Esophagus squamous epithelium (tissue), 5 donors: ENCODE results near the gene PRAME. TPM values are rescaled to one million over a fixed set of nuclear protein-coding genes. Genes with fewer than 3 reads are reported as not detected.

ENCODE experiments used
- DNase-seq: peaks from one replicate; lab custom pipeline; 2025; lab: John Stamatoyannopoulos, UW
- H3K27ac ChIP-seq, 4 donors: fragments of 200-600 bp; sonication (generic); one replicate each; pipeline ENCODE4 v1.5.1; 2016 to 2019; ENCODE audit warnings: mild to moderate bottlenecking in 1 of 4
- H3K27me3 ChIP-seq, 4 donors: fragments of 200-600 bp; sonication (generic); 1 replicate in 3 of 4; 2 replicates in 1 of 4; pipeline versions ENCODE4 v1.5.1 to v1.6.0; 2017 to 2021; ENCODE audit warnings: antibody characterized with exemption in 1 of 4
- H3K36me3 ChIP-seq, 3 donors: fragments of 200-600 bp; sonication (generic); one replicate each; pipeline ENCODE4 v1.5.1; 2016 to 2019
- H3K4me1 ChIP-seq, 3 donors: fragments of 200-600 bp; sonication (generic); one replicate each; pipeline ENCODE4 v1.5.1; 2017 to 2019
- H3K4me3 ChIP-seq, 4 donors: fragments of 200-600 bp; sonication (generic); 1 replicate in 3 of 4; 2 replicates in 1 of 4; pipeline ENCODE4 v1.5.1; 2016 to 2019; ENCODE audit warnings: mild to moderate bottlenecking in 2 of 4, moderate library complexity in 1 of 4
- H3K9me3 ChIP-seq, 3 donors: fragments of 200-600 bp; sonication (generic); one replicate each; pipeline ENCODE4 v1.5.1; 2016 to 2019
- CTCF ChIP-seq, 6 experiments: fragments of 450-650 bp in 4 of 6; fragments of 200-600 bp in 2 of 6; sonication (generic) in 2 of 6; IDR thresholded peaks; one replicate each; pipeline ENCODE4 v1.5.1; 2016 to 2019; ENCODE audit warnings: antibody characterized with exemption in 6 of 6, mild to moderate bottlenecking in 4 of 6, moderate library complexity in 4 of 6
- POLR2A ChIP-seq, 4 donors: fragments of 450-650 bp; IDR thresholded peaks; one replicate each; pipeline ENCODE4 v1.6.1; 2017; ENCODE audit warnings: antibody characterized with exemption in 4 of 4, mild to moderate bottlenecking in 4 of 4, moderate library complexity in 3 of 4
- WGBS, 2 donors: methylation state at CpG; one replicate each; pipeline ENCODE4 v1.1.5; 2018; 5-methylcytosine and 5-hydroxymethylcytosine counted together
- intact Hi-C: fragments of 100-400 bp; cut with DNase I; formaldehyde crosslinking; loops from one replicate; pipeline ENCODE4 v1.15.0; 2022
- total RNA-seq, 4 donors: library from RNA; depleted of rRNA; stranded (reverse); fragments of >200 nt; gene quantifications; one replicate each; pipeline ENCODE4 v1.1.0, GENCODE V29; 2016
- donor health status: DM: yes; HTN: yes; CAD: no.

Gene PRAME
- total RNA-seq, 4 donors from 2014 or later, result not detected

GRCh38 chr22:22565981-22566380 is 6.9 kb upstream of the PRAME start:
- Histone ChIP-seq H3K9me3 (no peaks in the 10 kb centered on the region), H3K36me3 (no peaks in the 10 kb centered on the region), H3K4me3 (no peak overlapping the region), H3K4me1 (no peaks in the 10 kb centered on the region), H3K27me3 (peaks cover 0 to 26% (median 0%) of the 10 kb centered on the region in 4 donors), H3K27ac (no peak overlapping the region)
- DNase-seq, result no peak
- intact Hi-C loops, result no loop called here
- WGBS, 2 donors, result 80 to 100% methylated on average over 2 of the region's 2 CpGs
- no peak for TF ChIP-seq CTCF (IDR thresholded peaks at IDR 0.05)
- no peak for TF ChIP-seq POLR2A (IDR thresholded peaks at IDR 0.05)

- intact Hi-C loops, result no loop called here
- Histone ChIP-seq H3K4me1 (no peaks in the 10 kb centered on the region), H3K27ac (no peak overlapping the region), H3K4me3 (no peak overlapping the region), H3K9me3 (no peaks in the 10 kb centered on the region), H3K36me3 (no peaks in the 10 kb centered on the region), H3K27me3 (no peaks in the 10 kb centered on the region)
- WGBS, 2 donors, result 82 to 91% methylated on average over 11 to 12 of the region's 25 CpGs
- DNase-seq, result no peak
- TF ChIP-seq POLR2A (IDR thresholded peaks at IDR 0.05) (no peak), CTCF (IDR thresholded peaks at IDR 0.05) (no peak)
These were observed 744 bp downstream of the PRAME start for GRCh38 chr22:22558071-22558971.

GRCh38 chr22:22556995-22557925 is 1.8 kb downstream of the PRAME start:
- no peak for TF ChIP-seq CTCF (IDR thresholded peaks at IDR 0.05)
- no peak for TF ChIP-seq POLR2A (IDR thresholded peaks at IDR 0.05)
- Histone ChIP-seq H3K36me3 (no peaks in the 10 kb centered on the region), H3K27me3 (no peaks in the 10 kb centered on the region), H3K4me1 (no peaks in the 10 kb centered on the region), H3K9me3 (no peaks in the 10 kb centered on the region), H3K4me3 (no peak overlapping the region), H3K27ac (no peak overlapping the region)
- DNase-seq, result no peak
- WGBS, 2 donors, result 90 to 97% methylated on average over 12 to 15 of the region's 38 CpGs
- intact Hi-C loops, result no loop called here

- WGBS, 2 donors, result 78 to 83% methylated on average over 9 of the region's 14 CpGs
- H3K4me3 ChIP-seq, result no peak overlapping the region
- H3K4me1 ChIP-seq, result no peaks in the 10 kb centered on the region
- no peak overlapping the region for H3K27ac ChIP-seq
- no peaks in the 10 kb centered on the region for H3K36me3 ChIP-seq
- intact Hi-C loops, result no loop called here
- no peaks in the 10 kb centered on the region for H3K27me3 ChIP-seq
- no peaks in the 10 kb centered on the region for H3K9me3 ChIP-seq
- TF ChIP-seq CTCF (IDR thresholded peaks at IDR 0.05) (no peak), POLR2A (IDR thresholded peaks at IDR 0.05) (no peak)
- no peak for DNase-seq
These were observed 2.5 kb downstream of the PRAME start for GRCh38 chr22:22556578-22556977.
